Type B pancreatic cell (in vitro differentiated cells): ENCODE measurements around the gene EMCN. TPM values are rescaled to one million over a fixed set of nuclear protein-coding genes. Genes with fewer than 3 reads are reported as not detected.
"Not testable (repeated sequence)": the region's sequence is repeated elsewhere in the genome, so short reads cannot be mapped to it uniquely, and the experiment has no call there.

ENCODE experiments used
- DNase-seq: peaks from one replicate; pipeline ENCODE4 v3.0.0; 2021; ENCODE audit warnings: mixed read lengths; ENCODE audit not compliant: unreplicated experiment; ENCODE audit errors: extremely low spot score
- H3K27ac Mint-ChIP-seq: 2 replicates; pipeline ENCODE4 v1.8.0; 2021; ENCODE audit warnings: mild to moderate bottlenecking, mixed read lengths
- H3K27me3 Mint-ChIP-seq: 2 replicates; pipeline ENCODE4 v1.8.0; 2021; ENCODE audit warnings: mixed read lengths
- H3K36me3 Mint-ChIP-seq: 2 replicates; pipeline ENCODE4 v1.8.0; 2021; ENCODE audit warnings: mixed read lengths
- H3K4me1 Mint-ChIP-seq: one replicate; pipeline ENCODE4 v1.8.0; 2021; ENCODE audit warnings: mixed read lengths; ENCODE audit not compliant: unreplicated experiment
- H3K4me3 Mint-ChIP-seq: 2 replicates; pipeline ENCODE4 v1.8.0; 2021; ENCODE audit warnings: mild to moderate bottlenecking, mixed read lengths
- H3K9me3 Mint-ChIP-seq: 2 replicates; pipeline ENCODE4 v1.8.0; 2021; ENCODE audit warnings: mixed read lengths
- total RNA-seq: library from RNA; stranded (reverse); gene quantifications from 2 replicates; pipeline ENCODE4 v1.2.1, GENCODE V29; 2021; ENCODE audit warnings: low replicate concordance
- TF ChIP-seq, protein P1 (sequence below): fragments of 200-600 bp; sonication (generic); conservative IDR thresholded peaks from 2 replicates; pipeline ENCODE4 v1.5.0; 2021; ENCODE audit warnings: antibody characterized with exemption, mild to moderate bottlenecking

Gene EMCN
- total RNA-seq, 1 donor from 2014 or later: 0.51 TPM

DNA sequence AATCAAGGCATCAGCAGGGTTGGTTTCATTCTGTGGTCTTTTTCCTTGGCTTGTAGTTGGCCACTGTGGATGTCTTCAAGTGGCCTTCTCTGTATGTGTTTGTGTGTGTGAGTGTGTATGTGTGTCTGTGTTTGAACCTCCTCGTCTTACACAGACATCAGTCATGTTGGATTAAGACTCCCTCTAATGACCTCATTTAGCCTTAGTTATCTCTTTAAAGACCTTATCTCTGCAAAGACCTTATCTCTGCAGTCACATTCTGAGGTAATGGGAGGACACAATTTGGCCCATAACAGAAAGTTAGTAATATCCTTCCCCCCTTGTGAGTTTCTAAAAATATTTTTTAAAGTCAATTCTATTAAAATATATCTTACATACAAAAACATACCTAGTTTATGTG lies 126.7 kb downstream of the EMCN start:
- Mint-ChIP-seq H3K4me3 (no peak overlapping the region), H3K36me3 (no peaks in the 10 kb centered on the region), H3K27me3 (no peaks in the 10 kb centered on the region), H3K4me1 (no peaks in the 10 kb centered on the region), H3K27ac (no peak overlapping the region), H3K9me3 (no peaks in the 10 kb centered on the region)
- TF ChIP-seq, protein P1, sequence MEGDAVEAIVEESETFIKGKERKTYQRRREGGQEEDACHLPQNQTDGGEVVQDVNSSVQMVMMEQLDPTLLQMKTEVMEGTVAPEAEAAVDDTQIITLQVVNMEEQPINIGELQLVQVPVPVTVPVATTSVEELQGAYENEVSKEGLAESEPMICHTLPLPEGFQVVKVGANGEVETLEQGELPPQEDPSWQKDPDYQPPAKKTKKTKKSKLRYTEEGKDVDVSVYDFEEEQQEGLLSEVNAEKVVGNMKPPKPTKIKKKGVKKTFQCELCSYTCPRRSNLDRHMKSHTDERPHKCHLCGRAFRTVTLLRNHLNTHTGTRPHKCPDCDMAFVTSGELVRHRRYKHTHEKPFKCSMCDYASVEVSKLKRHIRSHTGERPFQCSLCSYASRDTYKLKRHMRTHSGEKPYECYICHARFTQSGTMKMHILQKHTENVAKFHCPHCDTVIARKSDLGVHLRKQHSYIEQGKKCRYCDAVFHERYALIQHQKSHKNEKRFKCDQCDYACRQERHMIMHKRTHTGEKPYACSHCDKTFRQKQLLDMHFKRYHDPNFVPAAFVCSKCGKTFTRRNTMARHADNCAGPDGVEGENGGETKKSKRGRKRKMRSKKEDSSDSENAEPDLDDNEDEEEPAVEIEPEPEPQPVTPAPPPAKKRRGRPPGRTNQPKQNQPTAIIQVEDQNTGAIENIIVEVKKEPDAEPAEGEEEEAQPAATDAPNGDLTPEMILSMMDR: no peak
- DNase-seq: no peak

DNA sequence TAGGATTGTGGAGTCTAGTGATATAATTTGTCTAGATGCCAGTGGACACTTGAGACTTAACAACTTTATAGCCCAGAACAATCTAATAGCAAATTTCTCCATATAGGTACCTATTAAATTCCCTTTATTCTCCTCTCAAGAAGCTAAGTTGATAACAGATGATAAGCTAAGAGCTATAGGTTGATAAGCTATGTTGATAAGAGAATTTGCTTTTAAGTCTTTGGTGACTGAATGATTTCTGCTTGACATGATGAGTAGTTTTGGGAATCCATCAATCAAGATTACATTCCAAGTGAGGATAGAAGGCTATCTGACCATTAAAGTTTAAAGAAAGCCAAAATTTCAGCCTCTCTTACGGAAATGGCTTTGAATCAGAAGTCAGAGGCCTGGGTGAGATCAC lies 131.6 kb downstream of the EMCN start:
- H3K4me1 Mint-ChIP-seq: no peaks in the 10 kb centered on the region
- H3K4me3 Mint-ChIP-seq: no peak overlapping the region
- H3K27me3 Mint-ChIP-seq: no peaks in the 10 kb centered on the region
- TF ChIP-seq, protein P1: no peak
- H3K9me3 Mint-ChIP-seq: no peaks in the 10 kb centered on the region
- no peak for DNase-seq
- H3K36me3 Mint-ChIP-seq: no peaks in the 10 kb centered on the region
- no peak overlapping the region for H3K27ac Mint-ChIP-seq

DNA sequence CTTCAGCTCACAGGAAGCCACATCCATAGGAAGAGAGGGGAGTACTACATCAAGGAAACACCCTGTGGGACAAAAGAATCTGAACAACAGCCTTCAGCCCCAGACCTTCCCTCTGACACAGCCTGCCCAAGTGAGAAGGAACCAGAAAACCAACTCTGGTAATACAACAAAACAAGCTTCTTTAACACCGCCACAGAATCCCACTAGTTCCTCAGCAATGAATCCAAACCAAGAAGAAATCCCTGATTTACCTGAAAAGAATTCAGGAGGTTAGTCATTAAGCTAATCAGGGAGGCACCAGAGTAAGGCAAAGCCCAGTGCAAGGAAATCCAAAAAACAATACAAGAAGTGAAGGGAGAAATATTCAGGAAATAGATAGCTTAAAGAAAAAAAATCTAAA lies 137.4 kb downstream of the EMCN start:
- not testable (repeated sequence) for H3K36me3 Mint-ChIP-seq, H3K27me3 Mint-ChIP-seq, DNase-seq, H3K9me3 Mint-ChIP-seq, H3K4me1 Mint-ChIP-seq, H3K27ac Mint-ChIP-seq, H3K4me3 Mint-ChIP-seq

DNA sequence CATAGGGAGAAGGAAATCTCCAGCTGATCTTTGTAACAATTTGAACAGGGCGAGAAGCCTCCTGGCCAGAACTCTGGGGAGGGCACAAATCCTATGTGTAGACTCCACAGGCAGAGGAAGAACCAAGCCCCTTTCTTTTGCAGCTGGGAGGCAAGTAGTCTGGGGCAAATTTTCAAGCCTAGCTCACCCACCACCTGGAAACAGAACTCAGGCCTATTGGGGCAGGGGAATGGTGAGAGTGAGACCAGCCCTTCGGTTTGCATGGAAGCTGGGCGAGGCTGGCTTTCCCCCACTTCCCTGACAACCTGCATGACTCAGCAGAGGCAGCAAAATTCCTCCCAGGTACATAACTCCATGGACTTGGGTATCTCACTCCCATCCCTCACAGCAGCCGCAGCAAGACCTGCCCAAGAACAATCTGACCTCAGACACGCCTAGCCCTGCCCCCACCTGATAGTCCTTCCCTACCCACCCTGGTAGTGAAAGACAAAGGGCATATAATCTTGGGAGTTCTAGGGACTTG lies 138.2 kb downstream of the EMCN start:
- Mint-ChIP-seq H3K4me1 (no peaks in the 10 kb centered on the region), H3K4me3 (no peak overlapping the region), H3K27me3 (peaks cover 3% of the 10 kb centered on the region), H3K36me3 (no peaks in the 10 kb centered on the region), H3K27ac (no peak overlapping the region), H3K9me3 (peaks cover 9% of the 10 kb centered on the region)
- DNase-seq: no peak
- TF ChIP-seq, protein P1: no peak

DNA sequence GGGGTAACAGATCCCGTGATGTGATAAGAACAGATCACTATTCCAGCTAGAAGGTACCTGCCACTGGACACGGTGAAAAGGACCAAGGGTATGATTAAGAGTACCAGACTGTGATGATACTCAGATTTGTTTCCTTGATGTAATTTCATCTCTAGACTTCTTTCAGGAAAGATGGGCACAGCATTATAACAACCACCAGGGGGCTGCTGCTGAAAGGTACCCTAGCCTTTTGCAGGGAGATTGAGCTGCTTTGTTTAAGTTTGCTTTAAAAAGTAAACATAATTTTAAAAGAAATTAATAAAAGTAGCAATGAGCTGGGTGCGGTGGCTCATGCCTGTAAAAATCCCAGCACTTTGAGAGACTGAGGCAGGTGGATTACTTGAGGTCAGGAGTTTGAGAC lies 145.4 kb downstream of the EMCN start:
- H3K4me1 Mint-ChIP-seq: no peaks in the 10 kb centered on the region
- no peak overlapping the region for H3K4me3 Mint-ChIP-seq
- H3K9me3 Mint-ChIP-seq: peaks cover 5% of the 10 kb centered on the region
- H3K36me3 Mint-ChIP-seq: no peaks in the 10 kb centered on the region
- TF ChIP-seq, protein P1: peak; percentile 74
- no peaks in the 10 kb centered on the region for H3K27me3 Mint-ChIP-seq
- no peak for DNase-seq
- H3K27ac Mint-ChIP-seq: no peak overlapping the region

DNA sequence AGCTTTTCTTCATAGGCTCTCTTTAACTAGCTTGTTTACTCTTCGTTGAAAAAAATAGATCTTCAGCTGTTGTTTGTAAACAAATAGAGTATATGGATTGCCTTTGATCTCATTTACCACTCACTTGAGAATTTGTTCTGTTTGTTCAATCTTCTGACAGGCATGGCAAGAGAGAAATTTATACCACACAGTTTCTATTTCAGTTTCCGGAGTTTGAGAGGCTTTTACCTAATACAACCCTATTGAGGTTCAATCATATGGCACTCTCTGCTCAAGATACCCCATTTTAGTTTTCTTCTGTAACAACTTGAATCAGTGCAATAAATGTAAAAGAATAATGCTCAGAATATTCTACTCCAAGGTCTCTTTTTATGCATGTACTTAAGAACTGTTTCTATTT lies 148.0 kb downstream of the EMCN start:
- Mint-ChIP-seq H3K4me3 (no peak overlapping the region), H3K27ac (no peak overlapping the region), H3K9me3 (peaks cover 5% of the 10 kb centered on the region), H3K4me1 (no peaks in the 10 kb centered on the region), H3K36me3 (no peaks in the 10 kb centered on the region), H3K27me3 (no peaks in the 10 kb centered on the region)
- no peak for DNase-seq
- TF ChIP-seq, protein P1: no peak
